H9 (cell line): Measurements from ENCODE around the gene SPCS2. TPM values are rescaled to one million over a fixed set of nuclear protein-coding genes. Genes with fewer than 3 reads are reported as not detected.

ENCODE experiments used
- DNase-seq: peaks from one replicate; pipeline ENCODE4 v3.0.0-alpha.2; 2017
- H2AFZ ChIP-seq: one replicate; pipeline ENCODE4 v1.6.1; 2013; ENCODE audit warnings: mild to moderate bottlenecking, low read length, control low read depth, moderate library complexity
- H2AK5ac ChIP-seq: 2 replicates; pipeline ENCODE4 v1.6.1; 2013; ENCODE audit warnings: low read length, control low read depth, mixed read lengths; ENCODE audit not compliant: insufficient read length
- H2BK120ac ChIP-seq: one replicate; pipeline ENCODE4 v1.6.1; 2013; ENCODE audit warnings: low read depth, mild to moderate bottlenecking, low read length, control low read depth, inconsistent platforms; ENCODE audit not compliant: poor library complexity, severe bottlenecking
- H2BK12ac ChIP-seq: 2 replicates; pipeline ENCODE4 v1.6.1; 2013; ENCODE audit warnings: low read length, control low read depth, mixed read lengths, low read depth; ENCODE audit not compliant: insufficient read length
- H2BK15ac ChIP-seq: 2 replicates; pipeline ENCODE4 v1.6.1; 2013; ENCODE audit warnings: low read depth, low read length, control low read depth
- H2BK20ac ChIP-seq: one replicate; pipeline ENCODE4 v1.6.1; 2013; ENCODE audit warnings: low read depth, mild to moderate bottlenecking, low read length, control low read depth, inconsistent platforms; ENCODE audit not compliant: poor library complexity, severe bottlenecking
- H2BK5ac ChIP-seq: 2 replicates; pipeline ENCODE4 v1.6.1; 2013; ENCODE audit warnings: low read length, control low read depth, mixed read lengths; ENCODE audit not compliant: insufficient read length
- H3K14ac ChIP-seq: 2 replicates; pipeline ENCODE4 v1.6.1; 2013; ENCODE audit warnings: low read length, control low read depth; ENCODE audit not compliant: insufficient read depth
- H3K18ac ChIP-seq: 2 replicates; pipeline ENCODE4 v1.6.1; 2013; ENCODE audit warnings: low read depth, mild to moderate bottlenecking, mixed read lengths, low read length, control low read depth; ENCODE audit not compliant: insufficient read length
- H3K23ac ChIP-seq: 2 replicates; pipeline ENCODE4 v1.6.1; 2013; ENCODE audit warnings: low read length, control low read depth, mixed read lengths, low read depth; ENCODE audit not compliant: insufficient read length
- H3K23me2 ChIP-seq: 2 replicates; pipeline ENCODE4 v1.6.1; 2013; ENCODE audit warnings: low read depth, mild to moderate bottlenecking, mixed read lengths, low read length, control low read depth; ENCODE audit not compliant: insufficient read length, poor library complexity, severe bottlenecking
- H3K27ac ChIP-seq: 2 replicates; pipeline ENCODE4 v1.5.1; 2013; ENCODE audit warnings: low read length, control low read depth, mixed read lengths, low read depth; ENCODE audit not compliant: insufficient read length
- H3K27me3 ChIP-seq: 2 replicates; pipeline ENCODE4 v1.6.1; 2013; ENCODE audit warnings: low read length, control low read depth, inconsistent platforms; ENCODE audit not compliant: insufficient read depth
- H3K4ac ChIP-seq: 2 replicates; pipeline ENCODE4 v1.6.1; 2013; ENCODE audit warnings: low read depth, mild to moderate bottlenecking, control low read depth, inconsistent platforms, low read length, moderate library complexity
- H3K4me1 ChIP-seq: 2 replicates; pipeline ENCODE4 v1.6.1; 2013; ENCODE audit warnings: low read length, control low read depth, inconsistent platforms; ENCODE audit not compliant: insufficient read depth
- H3K4me2 ChIP-seq: 2 replicates; pipeline ENCODE4 v1.6.1; 2013; ENCODE audit warnings: low read length, control low read depth, mixed read lengths; ENCODE audit not compliant: insufficient read length, insufficient read depth
- H3K56ac ChIP-seq: 2 replicates; pipeline ENCODE4 v1.6.1; 2013; ENCODE audit warnings: low read depth, mild to moderate bottlenecking, mixed read lengths, low read length, control low read depth; ENCODE audit not compliant: insufficient read length
- H3K79me1 ChIP-seq: 2 replicates; pipeline ENCODE4 v1.6.1; 2013; ENCODE audit warnings: low read depth, mild to moderate bottlenecking, moderate library complexity, low read length, control low read depth, inconsistent platforms; ENCODE audit not compliant: insufficient read depth, poor library complexity, severe bottlenecking
- H3K79me2 ChIP-seq: 2 replicates; pipeline ENCODE4 v1.6.1; 2013; ENCODE audit warnings: low read length, control low read depth, inconsistent platforms; ENCODE audit not compliant: insufficient read depth
- H3K9ac ChIP-seq: 2 replicates; pipeline ENCODE4 v1.6.1; 2013; ENCODE audit warnings: low read length, control low read depth, mixed read lengths; ENCODE audit not compliant: insufficient read length; ENCODE audit errors: extremely low read depth
- H3K9me3 ChIP-seq: one replicate; pipeline ENCODE4 v1.6.1; 2013; ENCODE audit warnings: low read depth, low read length, inconsistent platforms; ENCODE audit not compliant: control insufficient read depth
- H3T11ph ChIP-seq: one replicate; pipeline ENCODE4 v1.6.1; 2013; ENCODE audit warnings: mild to moderate bottlenecking, low read length, control low read depth, inconsistent platforms
- H4K20me1 ChIP-seq: one replicate; pipeline ENCODE4 v1.6.1; 2013; ENCODE audit not compliant: control insufficient read depth, insufficient read length, insufficient read depth
- H4K5ac ChIP-seq: 2 replicates; pipeline ENCODE4 v1.6.1; 2013; ENCODE audit warnings: low read depth, mild to moderate bottlenecking, mixed read lengths, low read length, control low read depth; ENCODE audit not compliant: insufficient read length
- H4K8ac ChIP-seq: replicated peaks from 2 replicates; pipeline ENCODE4 v1.6.1; 2013; ENCODE audit warnings: low read length, control low read depth, mixed read lengths, low read depth; ENCODE audit not compliant: insufficient read length
- H4K91ac ChIP-seq: 2 replicates; pipeline ENCODE4 v1.6.1; 2013; ENCODE audit warnings: low read depth, mild to moderate bottlenecking, moderate library complexity, mixed read lengths, low read length, control low read depth; ENCODE audit not compliant: insufficient read length
- H3K27ac Mint-ChIP-seq, 3 experiments: 2 replicates in 2 of 3; 3 replicates in 1 of 3; pipeline ENCODE4 v1.8.0; 2020 to 2021; ENCODE audit warnings: mixed read lengths in 3 of 3, mild to moderate bottlenecking in 1 of 3, moderate library complexity in 1 of 3
- H3K27me3 Mint-ChIP-seq: 2 replicates; pipeline ENCODE4 v1.8.0; 2021; ENCODE audit warnings: low read depth, mild to moderate bottlenecking, moderate library complexity, mixed read lengths
- H3K36me3 Mint-ChIP-seq, 3 experiments: 2 replicates in 2 of 3; 3 replicates in 1 of 3; pipeline ENCODE4 v1.8.0; 2020 to 2021; ENCODE audit warnings: low read depth in 3 of 3, mixed read lengths in 3 of 3; ENCODE audit not compliant: insufficient read depth in 1 of 3
- H3K4me1 Mint-ChIP-seq, 2 experiments: 2 replicates each; pipeline ENCODE4 v1.8.0; 2020; ENCODE audit warnings: mixed read lengths in 2 of 2
- H3K4me3 Mint-ChIP-seq, 2 experiments: 2 replicates in 1 of 2; 3 replicates in 1 of 2; pipeline ENCODE4 v1.8.0; 2020 to 2021; ENCODE audit warnings: mild to moderate bottlenecking in 2 of 2, mixed read lengths in 2 of 2, moderate library complexity in 1 of 2
- H3K9me3 Mint-ChIP-seq, 2 experiments: 2 replicates in 1 of 2; 3 replicates in 1 of 2; pipeline ENCODE4 v1.8.0; 2020; ENCODE audit warnings: mild to moderate bottlenecking in 2 of 2, mixed read lengths in 2 of 2, moderate library complexity in 1 of 2
- WGBS: extraction: QIAGEN DNeasy Blood & Tissue Kit; methylation state at CpG from one replicate; pipeline ENCODE4 v1.1.7; 2013; ENCODE audit warnings: missing lambda C conversion rate, low lambda C conversion rate, mixed read lengths; ENCODE audit not compliant: insufficient read length; ENCODE audit errors: extremely low coverage; 5-methylcytosine and 5-hydroxymethylcytosine counted together
- total RNA-seq: library from RNA; stranded (reverse); gene quantifications from 2 replicates; pipeline ENCODE4 v1.2.1, GENCODE V29; 2021
- TF ChIP-seq, protein P1 (sequence below): fragments of 200-600 bp; sonication (generic); conservative IDR thresholded peaks from 3 replicates; pipeline ENCODE4 v1.8.0; 2021; ENCODE audit warnings: antibody characterized with exemption, mild to moderate bottlenecking

The SPCS2 gene
- total RNA-seq, 1 experiment from 2014 or later, result 144 TPM

DNA sequence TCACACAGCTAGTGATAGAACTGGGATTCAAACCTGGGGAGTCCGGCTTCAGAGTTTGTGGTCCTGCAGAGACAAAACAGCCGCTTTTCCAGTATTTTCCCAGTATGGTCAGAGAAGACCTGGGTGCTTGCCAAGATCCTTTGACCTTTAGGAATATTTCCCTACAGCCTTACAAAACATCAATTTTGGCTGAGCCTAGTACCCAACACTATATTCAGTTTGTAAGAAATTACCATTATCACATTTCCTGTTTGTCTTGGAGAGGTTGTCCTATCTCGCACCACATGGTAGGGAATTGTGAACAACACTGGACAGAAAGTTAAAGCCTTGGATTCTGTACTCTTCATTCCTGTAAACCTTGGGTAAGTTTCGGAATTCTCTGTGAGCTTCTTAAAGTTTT, 29.0 kb downstream of the SPCS2 start:
- Histone ChIP-seq H4K20me1 (no peaks in the 10 kb centered on the region), H3K79me1 (no peaks in the 10 kb centered on the region), H3K56ac (no peak overlapping the region), H3K14ac (no peak overlapping the region), H2AFZ (no peak overlapping the region), H3K9me3 (no peaks in the 10 kb centered on the region), H3K4me2 (no peak overlapping the region), H4K5ac (no peak overlapping the region), H3K4me1 (no peaks in the 10 kb centered on the region), H3K23me2 (no peaks in the 10 kb centered on the region), H3K18ac (no peak overlapping the region), H4K91ac (no peak overlapping the region), H2BK15ac (no peak overlapping the region), H3K23ac (no peak overlapping the region), H3K27me3 (no peaks in the 10 kb centered on the region; the same call in 1 of the 2 replicates), H2BK5ac (no peak overlapping the region), H2BK120ac (no peak overlapping the region), H3K9ac (no peak overlapping the region), H3K27ac (no peak overlapping the region), H4K8ac (no peak overlapping the region), H2BK20ac (no peak overlapping the region), H3K4ac (no peak overlapping the region), H2AK5ac (no peak overlapping the region), H2BK12ac (no peak overlapping the region), H3K79me2 (no peaks in the 10 kb centered on the region), H3T11ph (no peak overlapping the region)
- no CpG with 5 or more reads among the region's 4 CpGs for whole genome bisulfite sequencing
- no peak overlapping the region for H3K27ac Mint-ChIP-seq
- no peaks in the 10 kb centered on the region; a peak in 1 of 4 replicates for H3K4me1 Mint-ChIP-seq
- H3K36me3 Mint-ChIP-seq, result peaks cover 7 to 46% (median 17%) of the 10 kb centered on the region in 3 experiments; a peak in 6 of 7 replicates
- H3K4me3 Mint-ChIP-seq, result no peak overlapping the region
- no peaks in the 10 kb centered on the region for H3K27me3 Mint-ChIP-seq
- TF ChIP-seq, protein P1, sequence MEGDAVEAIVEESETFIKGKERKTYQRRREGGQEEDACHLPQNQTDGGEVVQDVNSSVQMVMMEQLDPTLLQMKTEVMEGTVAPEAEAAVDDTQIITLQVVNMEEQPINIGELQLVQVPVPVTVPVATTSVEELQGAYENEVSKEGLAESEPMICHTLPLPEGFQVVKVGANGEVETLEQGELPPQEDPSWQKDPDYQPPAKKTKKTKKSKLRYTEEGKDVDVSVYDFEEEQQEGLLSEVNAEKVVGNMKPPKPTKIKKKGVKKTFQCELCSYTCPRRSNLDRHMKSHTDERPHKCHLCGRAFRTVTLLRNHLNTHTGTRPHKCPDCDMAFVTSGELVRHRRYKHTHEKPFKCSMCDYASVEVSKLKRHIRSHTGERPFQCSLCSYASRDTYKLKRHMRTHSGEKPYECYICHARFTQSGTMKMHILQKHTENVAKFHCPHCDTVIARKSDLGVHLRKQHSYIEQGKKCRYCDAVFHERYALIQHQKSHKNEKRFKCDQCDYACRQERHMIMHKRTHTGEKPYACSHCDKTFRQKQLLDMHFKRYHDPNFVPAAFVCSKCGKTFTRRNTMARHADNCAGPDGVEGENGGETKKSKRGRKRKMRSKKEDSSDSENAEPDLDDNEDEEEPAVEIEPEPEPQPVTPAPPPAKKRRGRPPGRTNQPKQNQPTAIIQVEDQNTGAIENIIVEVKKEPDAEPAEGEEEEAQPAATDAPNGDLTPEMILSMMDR, result no peak
- DNase-seq, result no peak
- no peaks in the 10 kb centered on the region for H3K9me3 Mint-ChIP-seq
